Superior temporal gyrus (tissue), 1 donor: ENCODE data around the gene DCLRE1C.
"Not testable (repeated sequence)": the region's sequence is repeated elsewhere in the genome, so short reads cannot be mapped to it uniquely, and the experiment has no call there.

Experiments
- DNase-seq: peaks from one replicate; pipeline ENCODE4 v3.0.0-alpha.2; 2016; ENCODE audit errors: extremely low spot score

DCLRE1C gene

DNA sequence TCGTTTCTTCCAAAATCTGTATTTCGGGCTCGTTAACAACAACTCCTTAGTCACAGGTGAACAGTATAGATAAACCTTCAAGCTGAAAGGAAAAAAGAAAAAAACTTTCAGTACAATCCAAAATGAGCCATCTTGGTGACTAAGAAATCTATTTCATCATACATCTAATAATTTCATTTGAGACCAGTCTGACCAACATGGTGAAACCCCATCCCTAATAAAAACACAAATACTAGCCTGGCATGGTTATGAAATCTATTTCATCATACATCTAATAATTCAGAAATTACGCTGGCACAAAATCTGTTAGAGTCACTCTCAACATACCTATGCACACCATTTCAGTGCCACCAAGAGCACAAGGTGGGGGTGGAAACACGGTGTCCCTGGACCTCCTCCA lies 8.8 kb downstream of the DCLRE1C start:
- no peak for DNase-seq

DNA sequence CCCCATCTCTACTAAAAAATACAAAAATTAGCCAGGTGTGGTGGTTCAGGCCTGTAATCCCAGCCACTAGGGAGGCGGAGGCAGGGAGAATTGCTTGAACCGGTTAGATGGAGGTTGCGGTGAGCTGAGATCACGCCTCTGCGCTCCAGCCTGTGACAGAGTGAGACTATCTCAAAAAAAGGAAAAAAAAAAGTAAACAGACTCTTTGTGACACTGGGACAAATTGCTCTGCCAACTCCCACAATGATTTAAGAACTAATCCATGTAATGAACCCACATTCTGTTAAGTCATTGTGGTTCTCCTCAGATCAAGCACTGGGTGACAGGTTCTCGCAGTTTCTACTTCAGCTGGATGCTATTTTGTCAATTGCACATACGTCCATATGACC lies 11.0 kb downstream of the DCLRE1C start:
- DNase-seq = not testable (repeated sequence)

DNA sequence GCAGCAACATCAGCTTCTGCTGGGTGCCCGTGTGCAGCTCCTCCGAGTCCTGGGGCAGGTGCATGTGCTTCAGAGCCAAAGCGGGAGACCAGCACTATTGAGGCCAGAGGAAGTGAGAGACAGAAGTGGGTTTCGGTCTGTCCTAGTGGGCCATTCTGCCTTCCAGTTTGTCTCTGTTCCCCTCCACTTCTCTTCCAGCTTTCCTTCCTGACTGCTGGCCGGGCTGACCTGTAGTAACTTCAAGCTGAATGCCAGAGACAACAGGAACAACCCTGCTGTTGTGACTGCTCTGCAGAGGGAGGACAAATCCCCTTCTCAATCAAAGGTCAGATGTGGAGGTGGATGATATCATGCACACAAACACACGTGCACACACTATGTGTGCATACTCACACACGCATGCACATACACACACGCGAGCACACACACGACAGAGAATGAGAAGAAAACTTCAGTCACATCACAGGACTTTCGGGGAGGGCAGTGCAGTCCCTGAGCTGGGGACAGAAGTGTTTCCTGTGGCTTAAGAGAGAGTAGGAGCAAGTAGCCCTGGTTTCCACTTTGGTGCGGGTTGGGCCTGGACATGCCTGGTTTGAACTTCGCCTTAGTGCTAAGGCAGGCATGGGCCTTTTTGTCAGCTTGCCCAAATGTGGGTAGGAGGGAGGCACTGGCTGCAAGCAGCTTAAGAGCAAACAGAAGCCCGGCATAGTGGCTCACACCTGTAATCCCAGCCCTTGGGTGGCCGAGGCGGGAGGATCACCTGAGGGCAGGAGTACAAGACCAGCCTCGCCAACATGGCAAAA lies 11.5 kb downstream of the DCLRE1C start:
- DNase-seq = not testable (repeated sequence)

DNA sequence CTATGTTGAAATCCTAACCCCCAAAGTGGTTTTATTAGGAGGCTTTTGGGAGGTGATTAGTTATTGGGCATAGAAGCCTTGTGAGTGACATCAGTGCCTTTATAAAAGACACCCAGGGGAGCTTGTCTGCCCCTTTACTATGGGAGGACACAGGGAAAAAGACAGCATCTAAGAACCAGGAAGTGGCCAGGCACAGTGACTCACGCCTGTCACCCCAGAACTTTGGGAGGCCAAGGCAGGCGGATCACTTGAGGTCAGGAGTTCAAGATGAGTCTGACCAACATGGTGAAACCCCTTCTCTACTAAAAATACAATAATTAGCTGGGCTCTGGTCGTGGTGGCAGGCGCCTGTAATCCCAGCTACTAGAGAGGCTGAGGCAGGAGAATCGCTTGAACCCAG lies 14.9 kb downstream of the DCLRE1C start:
- DNase-seq = not testable (repeated sequence)

DNA sequence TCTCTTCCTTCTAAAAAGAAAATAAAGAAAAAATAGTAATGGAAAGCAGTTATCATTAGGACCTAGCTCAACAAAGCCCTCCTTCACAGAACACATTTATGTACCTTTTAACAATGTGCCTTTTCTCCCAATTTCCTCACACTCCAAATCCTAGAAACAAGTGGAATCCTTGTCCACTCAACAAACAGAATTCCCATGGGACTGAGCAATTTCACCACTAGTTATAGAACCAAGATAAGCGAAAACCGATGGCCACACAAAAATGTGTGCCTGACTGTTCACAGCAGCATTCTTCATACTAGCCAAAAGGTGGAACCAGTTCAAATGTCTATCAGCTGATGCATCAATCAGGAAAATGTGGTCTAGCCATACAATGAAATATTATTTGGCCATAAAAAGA lies 17.3 kb downstream of the DCLRE1C start:
- no peak for DNase-seq

- no peak for DNase-seq
These were observed 23.3 kb downstream of the DCLRE1C start for GRCh38 chr10:14930610-14931009.

DNA sequence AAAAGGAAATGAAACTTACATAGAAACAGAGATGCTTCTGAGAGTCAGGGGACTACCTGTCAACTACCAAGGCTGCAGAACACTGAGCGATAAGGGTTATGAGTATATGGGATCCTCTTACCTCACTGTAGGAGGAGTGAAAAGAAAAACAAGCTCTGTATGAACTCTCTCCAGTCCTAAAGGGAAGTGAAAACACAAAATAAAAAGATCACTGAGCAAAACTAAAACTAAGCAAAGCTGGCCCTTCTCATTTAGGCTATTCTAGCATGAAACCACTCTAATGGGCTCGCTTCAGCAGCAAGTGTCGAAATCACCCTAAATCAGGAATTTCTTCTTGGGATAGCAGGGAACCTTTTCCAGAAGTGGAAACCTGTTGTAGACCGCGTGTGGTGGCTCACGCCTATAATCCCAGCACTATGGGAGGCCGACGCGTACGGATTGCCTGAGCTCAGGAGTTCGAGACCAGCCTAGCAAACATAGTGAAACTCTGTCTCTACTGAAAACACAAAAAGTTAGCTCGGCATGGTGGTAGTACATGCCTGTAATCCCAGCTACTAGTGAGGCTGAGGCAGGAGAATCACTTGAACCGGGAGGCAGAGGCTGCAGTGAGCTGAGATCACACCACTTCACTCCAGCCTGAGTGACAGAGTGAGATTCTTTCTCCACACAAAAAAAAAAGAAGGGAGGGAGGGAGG lies 27.0 kb downstream of the DCLRE1C start:
- no peak for DNase-seq

- DNase-seq = no peak
These were observed 27.8 kb downstream of the DCLRE1C start for GRCh38 chr10:14926061-14926470.

DNA sequence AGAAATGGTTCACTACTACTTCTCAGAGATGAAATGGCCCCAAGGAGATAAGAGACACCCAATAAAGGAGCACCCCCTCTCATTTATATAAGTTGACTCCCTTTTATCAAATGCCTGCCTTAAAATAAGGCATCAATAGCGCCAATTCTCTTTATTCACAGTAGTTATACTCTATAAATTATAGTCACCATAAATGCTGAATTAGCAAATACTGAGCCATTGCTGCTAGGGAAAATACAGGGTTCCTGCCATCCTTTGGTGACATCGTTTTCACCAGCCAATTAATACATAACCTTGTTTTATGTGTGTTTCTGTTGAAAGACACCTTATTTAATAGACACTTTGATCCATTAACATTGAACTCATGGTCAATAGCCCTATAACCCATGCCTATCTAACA lies 28.6 kb downstream of the DCLRE1C start:
- DNase-seq = no peak

- DNase-seq = no peak
These were observed 29.9 kb downstream of the DCLRE1C start for GRCh38 chr10:14924013-14924412.

DNA sequence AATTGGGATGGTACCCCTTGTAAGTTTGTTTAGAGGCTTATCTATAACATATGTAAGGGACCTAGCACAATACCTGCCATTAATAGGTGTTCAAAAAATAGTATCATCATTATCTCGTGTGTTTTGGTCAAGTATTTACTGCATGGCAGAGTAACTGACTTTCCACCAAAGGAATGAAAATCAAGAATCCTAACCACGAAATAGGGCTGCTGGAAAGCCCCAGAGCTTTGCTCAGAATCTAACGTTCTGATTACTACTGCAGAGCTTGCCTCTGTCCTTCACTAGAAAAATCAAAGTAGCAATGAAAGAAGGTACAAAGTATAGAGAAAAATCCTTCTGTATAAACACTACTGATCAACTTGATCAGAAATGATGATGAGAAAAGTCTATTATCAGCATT lies 34.9 kb downstream of the DCLRE1C start:
- no peak for DNase-seq

DNA sequence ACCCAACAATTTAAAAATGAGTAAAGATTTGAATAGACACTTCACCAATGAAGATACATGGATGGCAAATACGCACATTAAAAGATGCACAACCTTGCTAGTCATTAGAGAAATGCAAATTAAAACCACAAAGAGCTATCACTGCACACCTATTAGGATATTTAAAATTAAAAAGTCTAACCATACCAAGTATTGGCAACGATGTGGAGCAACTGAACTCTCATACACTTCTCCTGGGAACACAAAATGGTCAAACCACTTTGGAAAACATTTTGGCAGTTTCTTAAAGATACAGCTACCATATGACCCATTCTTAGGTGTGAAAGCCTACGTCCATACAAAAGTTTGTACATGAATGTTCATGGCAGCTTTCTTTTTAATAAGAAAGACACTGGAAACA lies 36.1 kb downstream of the DCLRE1C start:
- no peak for DNase-seq

DNA sequence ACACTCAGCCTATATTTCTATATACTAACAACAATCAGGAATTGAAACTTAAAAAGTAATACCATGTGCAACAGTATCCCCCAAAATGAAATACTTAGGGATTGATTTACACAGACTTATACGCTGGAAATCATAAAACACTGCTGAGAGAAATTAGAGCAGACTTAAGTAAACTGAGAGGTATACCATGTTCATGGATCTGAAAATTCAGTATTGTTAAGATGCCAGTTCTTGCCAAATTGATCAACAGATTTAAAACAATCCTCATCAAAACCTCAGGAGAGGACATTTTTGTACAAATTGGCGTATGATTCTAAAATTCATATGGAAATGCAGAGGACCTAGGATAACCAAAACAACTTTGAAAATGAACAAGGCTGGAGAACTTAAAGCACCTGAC lies 37.3 kb downstream of the DCLRE1C start:
- no peak for DNase-seq

- DNase-seq = no peak
These were observed 42.1 kb downstream of the DCLRE1C start for GRCh38 chr10:14911801-14912200.

GRCh38 chr10:14910953-14911352 lies 42.9 kb downstream of the DCLRE1C start:
- DNase-seq = no peak

- no peak for DNase-seq
These were observed 44.8 kb downstream of the DCLRE1C start for GRCh38 chr10:14909101-14909500.

DNA sequence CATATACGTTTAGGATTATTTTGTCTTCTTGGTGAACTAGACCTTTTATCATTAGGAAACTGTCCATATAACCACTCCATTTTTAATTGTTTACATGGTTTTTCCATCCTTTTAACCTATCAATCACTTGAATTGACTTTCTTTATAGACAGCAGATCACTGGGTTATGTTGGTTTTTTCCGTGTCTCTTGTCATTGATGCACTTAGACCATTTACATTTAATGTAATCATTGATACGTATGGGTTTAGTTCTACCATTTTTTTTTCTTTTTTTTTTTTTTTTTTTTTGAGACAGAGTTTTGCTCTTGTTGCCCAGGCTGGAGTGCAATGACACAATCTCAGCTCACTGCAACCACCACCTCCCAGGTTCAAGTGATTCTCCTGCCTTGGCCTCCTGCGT lies 46.3 kb downstream of the DCLRE1C start:
- DNase-seq = not testable (repeated sequence)

DNA sequence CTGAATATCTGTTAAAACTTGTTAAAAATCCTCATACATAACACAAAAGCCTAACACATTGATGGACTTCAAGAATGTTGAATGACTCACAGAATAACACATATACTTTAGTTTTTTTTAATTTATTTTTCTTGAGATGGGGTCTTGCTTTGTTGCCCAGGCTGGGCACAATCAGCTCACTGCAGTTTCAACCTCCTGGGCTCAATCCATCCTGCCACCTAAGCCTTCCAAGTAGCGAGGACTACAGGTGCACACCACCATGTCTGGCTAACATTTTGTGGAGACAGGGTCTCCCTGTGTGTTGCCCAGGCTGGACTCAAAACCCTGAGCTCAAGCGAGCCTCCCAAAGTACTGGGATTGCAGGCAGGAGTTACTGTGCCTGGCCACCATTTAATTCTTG lies 47.1 kb downstream of the DCLRE1C start:
- no peak for DNase-seq

- DNase-seq = no peak
These were observed 48.0 kb downstream of the DCLRE1C start for GRCh38 chr10:14905890-14906289.

DNA sequence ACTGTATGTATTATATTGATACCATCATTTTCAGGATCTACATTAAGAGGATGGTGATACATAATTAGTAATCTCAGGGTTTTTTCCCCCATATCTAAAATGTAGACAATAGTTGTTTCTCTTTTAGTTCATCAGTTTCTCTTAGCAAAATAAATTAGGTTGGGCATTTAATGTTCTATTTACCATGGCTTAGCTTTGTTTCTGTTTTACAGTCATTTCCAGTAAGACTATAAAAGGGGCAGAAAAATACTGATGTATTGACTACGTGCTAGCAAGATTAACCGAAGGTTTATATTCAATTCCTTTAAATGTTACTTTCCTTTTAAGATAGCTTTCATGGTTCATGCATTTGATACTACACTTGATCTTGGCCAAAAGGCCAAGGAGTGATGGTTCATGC lies 49.0 kb downstream of the DCLRE1C start:
- no peak for DNase-seq

DNA sequence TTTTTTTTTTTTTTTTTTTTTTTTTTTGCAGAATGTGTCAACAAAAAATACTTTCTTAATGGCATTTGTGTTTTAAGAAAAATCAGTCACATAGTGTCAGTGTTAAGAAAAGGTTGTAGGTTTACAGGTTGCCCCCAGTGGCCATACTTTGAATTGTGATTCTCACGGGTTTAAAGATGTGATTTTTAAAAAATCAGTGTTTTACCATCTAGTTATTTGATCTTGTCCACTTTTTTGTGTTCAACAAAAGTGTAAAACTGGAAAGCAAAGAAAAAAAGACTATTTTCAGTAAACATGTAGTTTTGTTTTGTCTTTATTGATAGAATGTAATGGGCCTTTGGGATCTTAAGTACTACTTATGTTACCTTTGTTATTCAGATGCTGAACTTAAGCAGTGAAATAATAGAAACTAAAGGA lies 49.6 kb downstream of the DCLRE1C start:
- DNase-seq = peak; percentile 31

GRCh38 chr10:14891151-14891550 lies 62.7 kb downstream of the DCLRE1C start:
- no peak for DNase-seq

- DNase-seq = no peak
These were observed 64.6 kb downstream of the DCLRE1C start for GRCh38 chr10:14889318-14889717.
